ENCODE results near the gene UNC5A. TPM values are rescaled to one million over a fixed set of nuclear protein-coding genes. Genes with fewer than 3 reads are reported as not detected.
A peak's percentile ranks its signal among the peaks of the same experiment; 100 is the strongest.

The UNC5A gene
- polyA plus RNA-seq, 1 donor from 2014 or later = not detected

DNA sequence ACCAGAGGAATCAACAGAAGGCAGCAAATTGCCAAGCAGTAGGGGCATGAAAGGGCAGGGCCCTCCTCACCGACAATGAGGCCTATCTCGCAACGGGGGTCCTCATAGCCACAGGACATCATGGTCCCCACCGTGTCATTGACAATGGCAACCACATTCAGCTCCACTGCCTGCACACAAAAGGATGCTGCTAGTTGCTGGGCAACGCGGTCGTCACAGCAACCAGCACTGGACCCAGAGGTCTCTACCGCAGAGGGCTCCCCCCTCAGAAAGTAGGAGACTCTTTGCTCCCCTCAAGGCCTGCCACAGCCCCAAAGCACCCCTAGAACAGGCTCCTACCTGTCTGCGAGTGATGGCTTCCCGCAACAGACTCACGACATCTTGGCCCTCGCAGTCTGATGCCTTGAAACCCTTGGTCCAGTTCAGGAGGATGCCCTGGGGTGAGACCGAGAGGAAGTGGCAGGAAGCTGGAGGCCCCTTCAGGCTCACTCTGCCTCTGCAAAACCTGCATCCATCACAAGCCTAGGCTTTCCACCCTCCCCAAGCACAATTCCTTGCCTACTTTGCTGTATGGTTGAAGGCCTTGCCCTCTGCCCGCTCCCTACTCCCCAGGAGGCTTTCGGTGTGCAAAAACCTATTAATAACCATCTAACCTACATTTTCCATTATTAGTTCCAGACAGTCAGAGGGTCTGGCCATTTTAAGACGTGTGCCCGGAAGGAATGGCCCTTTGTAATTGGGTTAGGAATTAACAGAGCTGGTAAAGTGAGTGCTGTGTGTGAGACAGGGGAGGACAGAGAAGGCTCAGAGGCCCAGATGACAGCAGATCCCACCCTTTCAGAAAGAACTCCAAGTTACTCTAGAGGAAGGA is 73.6 kb downstream of the UNC5A start:
- H3K36me3 Mint-ChIP-seq = no peaks in the 10 kb centered on the region
- no peaks in the 10 kb centered on the region for H3K9me3 Mint-ChIP-seq
- no peak overlapping the region for H3K27ac Mint-ChIP-seq
- H3K27me3 Mint-ChIP-seq = peaks cover 10% of the 10 kb centered on the region
- peaks cover 0 to 4% (median 0%) of the 10 kb centered on the region in 3 donors for H3K4me1 Mint-ChIP-seq
- no peak overlapping the region for H3K4me3 Mint-ChIP-seq

DNA sequence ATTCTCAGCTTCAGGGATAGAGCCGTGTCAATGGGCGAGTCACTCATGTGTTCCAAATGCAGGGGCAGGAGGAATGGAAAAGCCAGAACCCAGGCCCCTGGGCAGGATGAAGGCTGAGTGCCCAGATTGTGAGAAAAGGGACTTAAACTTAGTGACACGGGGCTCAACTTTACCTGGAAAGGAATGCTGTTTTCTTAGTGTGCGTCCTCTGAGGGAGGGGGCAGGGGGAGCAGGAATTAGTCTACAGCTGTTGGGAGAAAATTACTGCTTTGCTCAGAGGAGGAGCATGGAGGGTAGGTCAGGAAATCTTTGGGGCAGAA is 74.2 kb downstream of the UNC5A start:
- Mint-ChIP-seq H3K9me3 (no peaks in the 10 kb centered on the region), H3K27ac (no peak overlapping the region), H3K36me3 (no peaks in the 10 kb centered on the region), H3K4me1 (peaks cover 0 to 4% (median 0%) of the 10 kb centered on the region in 3 donors), H3K27me3 (peaks cover 9% of the 10 kb centered on the region), H3K4me3 (no peak overlapping the region)

DNA sequence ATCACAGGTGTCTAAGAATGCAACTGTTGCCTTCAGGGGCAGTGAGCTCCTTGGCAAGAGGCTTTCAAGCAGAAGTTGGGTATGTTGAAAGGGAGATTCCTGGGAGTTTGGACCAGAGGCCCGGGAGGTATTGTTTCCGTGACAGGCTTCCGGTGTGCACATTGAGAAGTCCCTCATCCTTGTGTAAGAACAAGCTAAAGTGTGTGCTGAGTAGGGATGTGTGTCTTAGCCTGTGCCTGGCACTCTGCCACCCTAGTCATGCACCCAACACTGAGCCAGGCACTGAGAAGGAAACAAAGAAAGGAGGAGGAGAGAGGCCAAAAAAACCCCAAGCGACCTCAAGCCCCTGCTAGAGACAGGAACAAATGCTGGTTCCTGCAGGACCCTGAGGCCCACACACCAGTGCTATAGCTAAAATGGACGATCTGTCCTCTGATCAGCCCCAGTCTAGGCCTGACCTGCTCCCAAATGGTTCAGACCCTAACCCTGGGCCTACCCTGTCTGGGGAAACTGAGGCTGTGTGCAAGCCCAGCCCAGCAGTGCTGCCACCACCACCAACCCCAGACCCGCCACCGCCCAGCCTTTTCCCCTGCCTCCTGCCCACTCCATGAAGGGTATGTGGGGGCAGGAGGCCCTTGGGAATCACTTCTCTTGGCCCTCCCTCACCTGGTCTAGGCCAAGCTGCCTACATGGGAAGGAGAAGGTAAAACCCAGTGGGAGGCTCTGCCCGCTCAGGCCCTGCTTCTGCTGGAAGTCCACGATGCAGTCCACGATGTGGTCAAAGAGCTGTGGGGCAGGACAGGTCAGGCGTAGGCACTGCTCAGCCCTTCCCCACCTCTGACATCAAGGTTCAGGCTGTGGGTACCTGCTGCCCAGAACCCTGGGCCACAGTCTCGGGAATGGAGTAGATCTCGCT is 76.2 kb downstream of the UNC5A start:
- Mint-ChIP-seq H3K27ac (no peak overlapping the region), H3K9me3 (no peaks in the 10 kb centered on the region)

DNA sequence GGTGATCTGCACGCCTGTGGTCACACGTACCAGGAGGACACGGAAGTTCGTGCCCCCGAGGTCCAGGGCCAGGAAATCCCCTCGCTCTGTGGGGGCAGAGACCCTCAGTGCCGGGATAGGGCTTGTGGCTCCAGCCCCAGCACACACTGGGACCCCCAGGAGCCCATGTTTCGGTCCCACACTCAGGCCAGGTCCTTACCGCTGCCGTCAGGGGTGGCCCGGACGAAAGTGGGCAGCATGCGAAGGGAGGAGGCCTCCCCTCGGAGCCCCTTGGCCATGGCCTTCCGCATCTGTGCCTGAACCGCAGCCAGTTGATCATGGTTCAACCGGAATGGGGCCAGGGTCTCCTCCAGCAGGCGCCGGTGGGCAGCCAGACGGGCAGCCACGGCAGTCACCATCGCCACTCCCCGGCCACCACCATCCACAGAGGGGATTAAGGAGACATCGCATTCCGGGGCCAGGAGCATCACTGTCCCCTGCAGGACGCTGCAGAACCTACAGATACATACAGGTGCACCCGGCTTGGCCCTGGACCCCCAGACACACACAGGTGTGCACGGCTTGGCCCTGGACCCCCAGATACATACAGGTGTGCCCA is 77.0 kb downstream of the UNC5A start:
- Mint-ChIP-seq H3K27me3 (peaks cover 10% of the 10 kb centered on the region), H3K4me3 (no peak overlapping the region), H3K27ac (peak overlapping the region in 1 of 3 donors; percentile 19), H3K4me1 (peaks cover 0 to 4% (median 0%) of the 10 kb centered on the region in 3 donors), H3K36me3 (no peaks in the 10 kb centered on the region), H3K9me3 (no peaks in the 10 kb centered on the region)

More for the DNA sequence above, 76.2 kb downstream of the UNC5A start:
- no peaks in the 10 kb centered on the region for H3K36me3 Mint-ChIP-seq
- peaks cover 0 to 4% (median 0%) of the 10 kb centered on the region in 3 donors for H3K4me1 Mint-ChIP-seq
- peaks cover 10% of the 10 kb centered on the region for H3K27me3 Mint-ChIP-seq
- no peak overlapping the region for H3K4me3 Mint-ChIP-seq

DNA sequence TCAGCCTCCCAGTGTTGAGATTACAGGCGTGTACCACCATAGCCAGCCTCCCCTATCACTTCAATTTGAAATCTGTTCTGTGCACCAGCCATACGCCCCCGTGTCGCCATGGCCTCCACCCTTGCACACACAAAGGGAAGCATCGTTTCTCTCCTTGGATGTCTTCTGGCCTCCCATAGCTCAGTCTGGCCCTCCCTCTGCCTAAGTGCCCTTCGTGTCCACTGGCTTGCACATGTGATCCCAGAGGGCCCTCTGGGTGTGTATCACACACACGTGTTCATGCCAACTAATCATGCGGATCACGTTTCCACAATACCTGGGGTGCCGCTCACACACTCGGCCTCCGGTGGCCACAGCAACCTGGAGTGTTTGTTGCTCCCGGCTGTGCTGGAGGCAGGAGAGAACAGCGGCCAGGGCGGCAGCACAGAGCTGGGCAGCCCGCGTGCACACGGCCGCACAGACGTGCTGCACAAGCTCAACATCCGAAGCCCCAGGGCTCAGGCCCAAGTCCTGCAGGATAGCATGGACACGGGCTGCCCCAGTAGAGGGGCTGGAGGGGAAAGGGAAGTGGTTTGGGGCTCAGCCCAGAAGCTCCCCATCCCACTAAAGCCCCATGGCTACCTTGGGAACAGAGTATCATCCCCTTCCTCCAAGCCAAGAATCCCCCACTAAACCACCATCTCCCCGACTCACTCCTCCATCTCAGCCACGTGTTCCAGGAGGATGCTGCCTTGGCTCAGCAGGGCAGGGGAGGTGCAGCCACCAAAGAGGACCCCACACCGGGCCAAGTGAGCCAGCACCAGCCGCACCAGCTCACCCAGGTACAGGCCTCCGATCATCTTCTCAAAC is 77.9 kb downstream of the UNC5A start:
- H3K4me3 Mint-ChIP-seq = no peak overlapping the region
- H3K27me3 Mint-ChIP-seq = peaks cover 6% of the 10 kb centered on the region
- H3K36me3 Mint-ChIP-seq = no peaks in the 10 kb centered on the region
- peaks cover 0 to 4% (median 0%) of the 10 kb centered on the region in 3 donors for H3K4me1 Mint-ChIP-seq
- peak overlapping the region in 1 of 3 donors; percentile 37 for H3K27ac Mint-ChIP-seq
- H3K9me3 Mint-ChIP-seq = no peaks in the 10 kb centered on the region

DNA sequence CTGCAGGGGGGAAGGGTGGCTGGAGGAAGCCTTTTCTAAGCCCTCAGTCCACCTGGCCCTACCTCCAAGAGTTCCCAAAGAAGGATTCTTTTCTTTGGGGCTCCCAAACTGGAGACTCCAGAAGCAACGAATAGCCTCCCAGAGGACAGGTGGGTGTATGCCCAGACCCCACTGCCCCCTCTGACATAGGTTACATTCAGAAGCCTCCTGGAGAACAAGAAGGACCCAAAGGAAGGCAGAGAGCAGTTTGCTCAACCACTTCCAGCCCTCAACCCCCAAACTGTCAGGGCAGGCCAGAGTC is 78.5 kb downstream of the UNC5A start:
- Mint-ChIP-seq H3K27ac (peak overlapping the region in 1 of 3 donors; percentile 43), H3K27me3 (peaks cover 6% of the 10 kb centered on the region), H3K4me1 (peaks cover 0 to 4% (median 0%) of the 10 kb centered on the region in 3 donors), H3K4me3 (no peak overlapping the region), H3K9me3 (no peaks in the 10 kb centered on the region), H3K36me3 (no peaks in the 10 kb centered on the region)

DNA sequence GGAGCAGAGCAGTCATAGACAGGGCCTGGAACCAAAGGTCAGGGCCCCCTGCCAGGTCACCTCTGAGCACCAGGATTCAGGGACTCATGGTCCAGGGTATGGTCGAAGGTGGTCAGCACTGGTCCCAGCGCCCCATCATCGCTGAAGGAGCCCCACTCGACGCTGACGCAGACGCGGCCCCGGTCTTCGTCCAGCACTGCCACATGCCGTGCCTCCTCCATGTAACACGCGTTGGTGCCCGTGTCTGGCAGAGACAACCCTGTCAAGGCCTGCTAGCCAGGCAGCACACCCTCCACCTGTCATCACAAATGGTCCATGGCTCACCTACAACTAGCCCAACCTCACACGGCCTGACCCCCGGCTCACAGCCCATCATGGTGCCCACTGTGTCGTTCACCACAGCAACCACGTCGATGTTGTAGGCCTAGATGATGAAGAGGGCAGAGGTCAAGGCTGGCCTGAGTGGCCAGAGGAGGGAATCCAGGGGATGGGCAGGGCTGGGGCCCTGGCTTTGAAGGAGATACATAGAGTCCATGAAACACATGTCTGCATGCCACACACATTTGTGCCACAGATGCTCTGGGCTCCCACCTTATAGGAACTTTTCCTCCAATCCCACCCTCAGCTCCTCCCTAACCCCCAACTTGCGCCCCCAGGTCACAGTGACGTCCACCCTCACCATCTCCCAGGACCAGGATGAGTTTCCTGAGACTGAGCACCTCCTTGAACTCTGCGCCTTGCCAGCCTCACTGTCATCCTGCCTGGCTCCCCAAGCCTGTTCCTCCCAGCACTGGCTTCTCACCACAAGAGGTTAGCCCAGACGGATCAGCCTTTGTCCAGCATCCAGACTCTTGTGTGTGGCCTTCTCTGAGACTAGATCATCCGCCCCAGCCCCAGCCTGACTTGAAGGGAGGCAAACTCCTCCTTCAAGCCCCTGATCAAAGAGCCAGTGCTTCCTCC is 79.2 kb downstream of the UNC5A start:
- no peak overlapping the region for H3K4me3 Mint-ChIP-seq
- no peaks in the 10 kb centered on the region for H3K9me3 Mint-ChIP-seq
- no peak overlapping the region for H3K27ac Mint-ChIP-seq

DNA sequence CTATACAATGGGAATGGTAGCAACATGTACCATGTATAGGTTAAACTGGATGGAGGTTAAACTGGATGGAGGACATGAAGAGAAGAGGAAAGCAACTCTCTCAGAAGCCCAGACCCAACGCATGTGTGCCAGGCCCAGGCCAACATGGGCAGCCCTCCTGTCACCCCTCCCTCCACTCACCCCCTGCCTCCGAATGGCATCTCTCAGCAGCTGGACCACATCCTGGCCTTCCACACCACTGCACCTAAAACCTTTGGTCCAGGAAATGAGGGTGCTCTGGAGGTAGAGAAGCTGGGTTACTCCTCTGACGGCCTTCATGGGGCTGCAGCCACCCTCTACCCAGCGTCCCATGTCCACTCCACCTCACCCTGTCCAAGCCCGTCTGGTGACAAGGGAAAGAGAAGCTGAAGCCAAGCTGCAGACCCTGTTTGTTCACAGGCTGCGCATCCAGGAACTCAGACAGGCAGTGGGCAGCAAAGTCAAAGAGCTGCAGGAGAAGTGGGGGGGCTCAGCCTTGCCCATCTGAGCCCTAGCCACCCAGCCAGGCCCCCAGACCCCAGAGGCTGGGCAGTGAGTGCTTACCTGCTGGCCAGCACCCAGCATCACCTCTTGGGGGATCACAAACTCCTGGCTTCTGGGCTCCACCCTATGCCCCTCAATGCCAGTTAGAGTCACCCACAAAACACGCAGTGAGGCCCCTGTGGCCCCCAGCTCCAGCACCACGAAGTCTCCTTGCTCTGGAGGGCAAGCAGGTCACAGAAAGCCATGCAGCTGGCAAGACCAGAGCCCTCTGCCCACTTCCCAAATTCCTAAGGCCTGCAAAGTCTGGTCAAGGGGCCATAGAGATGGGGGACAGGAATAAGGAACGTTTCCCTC is 80.3 kb downstream of the UNC5A start:
- no peak overlapping the region for H3K4me3 Mint-ChIP-seq
- H3K27me3 Mint-ChIP-seq = peaks cover 10% of the 10 kb centered on the region
- peaks cover under 1% of the 10 kb centered on the region for H3K36me3 Mint-ChIP-seq
- H3K9me3 Mint-ChIP-seq = no peaks in the 10 kb centered on the region
- no peak overlapping the region for H3K27ac Mint-ChIP-seq
- no peaks in the 10 kb centered on the region for H3K4me1 Mint-ChIP-seq

More for the DNA sequence above, 79.2 kb downstream of the UNC5A start:
- Mint-ChIP-seq H3K36me3 (no peaks in the 10 kb centered on the region), H3K4me1 (peaks cover 0 to 3% (median 0%) of the 10 kb centered on the region in 3 donors), H3K27me3 (peaks cover 6% of the 10 kb centered on the region)

DNA sequence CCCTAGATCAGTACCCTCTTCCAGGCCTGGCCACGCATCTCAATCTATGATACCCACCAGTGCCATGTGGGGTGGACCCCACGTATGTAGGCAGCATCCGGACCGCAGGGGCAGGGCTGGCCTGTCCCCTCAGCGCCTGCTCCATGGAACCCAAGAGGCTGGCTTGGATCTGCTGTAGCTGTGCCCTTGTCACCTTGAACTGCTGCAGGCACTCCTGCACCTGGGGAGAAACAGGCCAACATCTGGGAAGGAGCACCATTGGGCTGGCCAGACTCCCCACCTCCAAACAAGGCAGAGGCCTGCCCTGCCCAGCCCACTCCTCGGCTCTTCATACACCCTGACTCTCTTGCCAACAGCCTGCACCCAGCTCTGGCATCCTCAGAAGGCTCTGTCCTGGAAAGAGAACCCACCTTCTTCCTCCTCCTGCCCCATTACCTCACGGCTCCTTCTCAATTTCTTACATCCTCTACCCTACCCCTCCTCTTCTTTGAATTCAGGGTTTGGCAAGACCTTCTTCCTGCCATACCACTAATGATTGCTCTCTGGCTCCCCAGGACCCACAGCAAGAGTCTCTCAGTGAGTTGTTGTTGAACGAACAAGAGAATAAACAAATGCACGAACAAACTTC is 81.1 kb downstream of the UNC5A start:
- Mint-ChIP-seq H3K36me3 (peaks cover 2% of the 10 kb centered on the region), H3K27me3 (peaks cover 11% of the 10 kb centered on the region), H3K4me3 (no peak overlapping the region), H3K9me3 (no peaks in the 10 kb centered on the region), H3K4me1 (no peaks in the 10 kb centered on the region), H3K27ac (no peak overlapping the region)

DNA sequence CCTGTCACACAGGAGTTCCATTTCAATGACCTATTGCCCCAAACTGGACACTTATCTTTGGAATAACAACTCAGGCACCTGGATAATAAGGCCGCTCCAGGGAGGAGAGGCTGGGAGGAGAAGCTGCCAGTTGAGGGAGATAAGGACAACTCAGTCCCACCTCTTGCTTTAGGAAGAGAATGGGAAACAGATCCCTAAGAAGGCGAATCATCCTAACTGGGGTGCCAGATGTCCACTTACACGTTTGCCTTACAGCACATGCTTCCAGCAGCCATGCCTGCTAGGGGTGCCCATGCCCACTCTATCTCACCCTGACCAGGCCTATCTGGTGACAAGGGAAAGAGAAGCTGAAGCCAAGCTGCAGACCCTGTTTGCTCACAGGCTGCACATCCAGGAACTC is 82.3 kb downstream of the UNC5A start:
- Mint-ChIP-seq H3K36me3 (peaks cover 2% of the 10 kb centered on the region), H3K27me3 (peaks cover 11% of the 10 kb centered on the region), H3K27ac (no peak overlapping the region), H3K4me1 (no peaks in the 10 kb centered on the region), H3K4me3 (no peak overlapping the region), H3K9me3 (no peaks in the 10 kb centered on the region)

DNA sequence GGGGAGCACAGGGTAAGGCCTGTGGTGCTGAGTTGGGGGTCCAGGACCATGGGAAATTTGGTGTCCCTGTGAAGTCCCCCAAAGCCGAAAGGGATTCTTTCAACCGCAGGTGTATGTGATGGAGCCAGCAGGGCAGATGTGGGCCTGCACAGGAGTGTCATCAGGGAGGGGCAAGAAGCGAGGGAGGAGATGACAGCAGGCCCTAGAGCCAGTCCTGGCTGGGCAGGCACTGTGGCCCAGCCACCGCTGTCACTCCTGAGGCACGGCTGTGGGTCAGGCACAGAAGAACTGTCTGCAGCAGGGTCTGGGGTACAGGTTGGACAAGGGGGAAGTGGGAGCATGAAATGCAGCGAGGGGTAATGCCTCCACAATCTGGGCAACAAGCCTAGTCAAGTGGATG is 83.9 kb downstream of the UNC5A start:
- Mint-ChIP-seq H3K4me3 (no peak overlapping the region), H3K27ac (no peak overlapping the region), H3K9me3 (no peaks in the 10 kb centered on the region), H3K4me1 (peaks cover 2 to 3% (median 2%) of the 10 kb centered on the region in 3 donors), H3K27me3 (peaks cover 9% of the 10 kb centered on the region), H3K36me3 (peaks cover 2% of the 10 kb centered on the region)

DNA sequence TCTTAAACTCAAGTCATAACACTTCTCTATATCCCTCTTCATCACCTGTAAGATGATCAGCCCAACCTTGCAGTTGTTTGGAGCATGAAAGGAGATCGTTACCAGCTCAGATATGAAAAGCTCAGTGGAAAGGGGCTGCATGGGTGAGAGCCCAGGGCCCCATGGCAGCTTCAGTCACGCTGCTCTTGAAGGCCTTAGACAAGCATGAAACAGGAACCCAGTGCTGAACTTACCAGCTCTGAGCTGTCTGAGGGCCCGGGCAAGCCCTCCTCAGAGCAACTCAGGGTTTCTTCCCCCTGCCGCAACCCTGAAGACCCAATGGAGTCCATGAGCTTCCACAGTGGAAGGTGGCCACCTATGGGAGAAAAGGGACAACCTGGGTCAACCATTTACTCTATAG is 85.5 kb downstream of the UNC5A start:
- H3K4me1 Mint-ChIP-seq = peaks cover 4 to 10% (median 7%) of the 10 kb centered on the region in 3 donors
- no peak overlapping the region for H3K4me3 Mint-ChIP-seq
- H3K9me3 Mint-ChIP-seq = no peaks in the 10 kb centered on the region
- peaks cover 6% of the 10 kb centered on the region for H3K27me3 Mint-ChIP-seq
- no peak overlapping the region for H3K27ac Mint-ChIP-seq
- H3K36me3 Mint-ChIP-seq = peaks cover 2% of the 10 kb centered on the region
